Aorta (tissue), 5 donors: Measurements from ENCODE around the gene ZDHHC11. TPM values are rescaled to one million over a fixed set of nuclear protein-coding genes. Genes with fewer than 3 reads are reported as not detected.
A peak's percentile ranks its signal among the peaks of the same experiment; 100 is the strongest.

ENCODE experiments used
- ATAC-seq: fragments of 200-7000 bp; cut with Tn5 transposase; one replicate; pipeline ENCODE4 v1.9.1; 2022; ENCODE audit warnings: moderate library complexity; ENCODE audit not compliant: low FRiP score
- DNase-seq, 2 donors: peaks; one replicate each; pipeline ENCODE4 v3.0.0-alpha.2; 2020
- H3K27ac ChIP-seq, 2 donors: one replicate each; pipeline ENCODE4 v1.5.1; 2013; ENCODE audit warnings: low read length in 2 of 2, mild to moderate bottlenecking in 2 of 2, moderate library complexity in 2 of 2, control low read depth in 1 of 2, inconsistent platforms in 1 of 2, low read depth in 1 of 2
- H3K27me3 ChIP-seq, 2 donors: one replicate each; pipeline ENCODE4 v1.6.1; 2013; ENCODE audit warnings: control low read depth in 1 of 2, low read length in 1 of 2, mild to moderate bottlenecking in 1 of 2, moderate library complexity in 1 of 2; ENCODE audit not compliant: insufficient read depth in 2 of 2, control insufficient read depth in 1 of 2
- H3K36me3 ChIP-seq, 2 donors: one replicate each; pipeline ENCODE4 v1.6.1; 2013; ENCODE audit warnings: control low read depth in 1 of 2, low read length in 1 of 2, mild to moderate bottlenecking in 1 of 2; ENCODE audit not compliant: insufficient read depth in 2 of 2, control insufficient read depth in 1 of 2
- H3K4me1 ChIP-seq, 2 donors: one replicate each; pipeline ENCODE4 v1.6.1; 2013; ENCODE audit warnings: low read length in 2 of 2, control low read depth in 1 of 2, mild to moderate bottlenecking in 1 of 2, moderate library complexity in 1 of 2; ENCODE audit not compliant: insufficient read depth in 2 of 2, control insufficient read depth in 1 of 2
- H3K4me3 ChIP-seq, 2 donors: one replicate each; pipeline ENCODE4 v1.5.1; 2013; ENCODE audit warnings: low read length in 2 of 2, control low read depth in 1 of 2, mild to moderate bottlenecking in 1 of 2
- H3K9me3 ChIP-seq: one replicate; pipeline ENCODE4 v1.6.1; 2013; ENCODE audit warnings: mild to moderate bottlenecking, low read length; ENCODE audit not compliant: control insufficient read depth
- WGBS, 2 donors: extraction: QIAGEN DNeasy Blood & Tissue Kit; methylation state at CpG; one replicate each; pipeline ENCODE4 v1.1.7; 2013; 5-methylcytosine and 5-hydroxymethylcytosine counted together
- intact Hi-C, 2 donors: fragments of 100-400 bp; cut with DNase I; formaldehyde crosslinking; loops; one replicate each; pipeline versions ENCODE4 v1.14.2 to v1.15.0; 2022
- long read RNA-seq, 2 donors: library from polyadenylated mRNA; unstranded; transcript quantifications; one replicate each; pipeline ENCODE4 v2.0.0, GENCODE V29; 2020 to 2021
- polyA plus RNA-seq, 2 donors: library from polyadenylated mRNA; stranded (reverse); fragments of 200-250 nt; gene quantifications; one replicate each; pipeline ENCODE4 v1.2.3, GENCODE V29; 2013
- total RNA-seq, 2 donors: library from RNA; stranded (reverse); fragmentation: NEBNext Ultra II Directional; extraction: Animal tissue kit (Norgen Biotek cat#: 25700); gene quantifications; one replicate each; pipeline ENCODE4 v1.2.1, GENCODE V29; 2021
- donor health status: healthy with polysubstance abuse.
- donor health status: Bipolar disorder and iron deficiency.
- donor health status: DM: no; HTN: no; CAD: no.
- donor health status: DM: no; HTN: no; CAD: no.
- donor health status: DM: yes; HTN: yes; CAD: no.

ZDHHC11 gene, protein sequence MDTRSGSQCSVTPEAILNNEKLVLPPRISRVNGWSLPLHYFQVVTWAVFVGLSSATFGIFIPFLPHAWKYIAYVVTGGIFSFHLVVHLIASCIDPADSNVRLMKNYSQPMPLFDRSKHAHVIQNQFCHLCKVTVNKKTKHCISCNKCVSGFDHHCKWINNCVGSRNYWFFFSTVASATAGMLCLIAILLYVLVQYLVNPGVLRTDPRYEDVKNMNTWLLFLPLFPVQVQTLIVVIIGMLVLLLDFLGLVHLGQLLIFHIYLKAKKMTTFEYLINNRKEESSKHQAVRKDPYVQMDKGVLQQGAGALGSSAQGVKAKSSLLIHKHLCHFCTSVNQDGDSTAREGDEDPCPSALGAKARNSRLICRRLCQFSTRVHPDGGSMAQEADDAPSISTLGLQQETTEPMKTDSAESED
- 10 to 100 TPM in 1 of 2 donors, 1 to 10 TPM in 1; 9.4 to 26.0 TPM for total RNA-seq
- polyA plus RNA-seq = 1 to 10 TPM; 1.5 to 3.1 TPM
- long read RNA-seq, donor 1, partial matches to known transcripts = 0 of 4 reads
- long read RNA-seq, donor 1, other reads (novel, unspliced or antisense) = 0 of 4 reads
- long read RNA-seq, donor 2, partial matches to known transcripts = 0 of 1 reads
- long read RNA-seq, donor 2, other reads (novel, unspliced or antisense) = 1 of 1 reads

GRCh38 chr5:850511-851006 lies at the start of gene ZDHHC11:
TSS of gene ZDHHC11 (minus strand) at chr5:850986. CDS start at chr5:850602, 384 bp downstream.
- WGBS, 2 donors = 55 to 67% methylated on average over 26 to 27 of the region's 27 CpGs
- H3K4me1 ChIP-seq = no peaks in the 10 kb centered on the region

DNA sequence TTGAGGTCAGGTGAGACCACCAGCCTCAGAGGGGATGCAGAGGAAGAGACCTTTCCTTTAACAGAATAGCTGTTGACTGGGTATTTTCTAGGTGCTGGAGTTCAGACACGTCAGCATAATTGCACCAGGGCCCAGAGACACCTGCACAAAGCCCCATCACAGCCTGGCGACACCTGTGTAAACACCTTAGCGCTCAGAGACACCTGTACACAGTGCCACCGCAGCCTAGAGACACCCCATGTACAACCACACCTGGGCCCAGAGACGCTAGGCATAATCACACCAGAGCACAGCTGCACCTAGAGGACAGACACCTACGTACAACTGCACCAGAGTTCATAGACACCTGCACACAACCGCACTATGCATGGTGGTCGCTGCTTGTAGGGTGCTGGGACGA lies 42.9 kb upstream of the ZDHHC11 start:
- DNase-seq (peak in 1 of 2 donors; percentile 41), ATAC-seq (no peak)
- no peaks in the 10 kb centered on the region for H3K27me3 ChIP-seq
- 90 to 91% methylated on average over 9 of the region's 9 CpGs for WGBS, 2 donors
- no peaks in the 10 kb centered on the region for H3K9me3 ChIP-seq
- no peaks in the 10 kb centered on the region for H3K4me1 ChIP-seq
- no peaks in the 10 kb centered on the region for H3K36me3 ChIP-seq
- H3K4me3 ChIP-seq = no peak overlapping the region
- intact Hi-C loops = loop anchor here in 1 of 2 donors (5.0 to 10.0 kb wide), 3 partner anchors 281 to 451 kb away; partner anchors contain the start of genes CEP72, CLPTM1L and EXOC3
- no peak overlapping the region for H3K27ac ChIP-seq

More at GRCh38 chr5:850511-851006, at the start of gene ZDHHC11:
- Histone ChIP-seq H3K36me3 (no peaks in the 10 kb centered on the region), H3K27me3 (no peaks in the 10 kb centered on the region), H3K4me3 (no peak within 1 kb of the TSS), H3K9me3 (no peaks in the 10 kb centered on the region), H3K27ac (no peak within 1 kb of the TSS)
- intact Hi-C loops = no loop called here
- ATAC-seq (peak; percentile 21), DNase-seq (peak; percentile 44 to 83)

DNA sequence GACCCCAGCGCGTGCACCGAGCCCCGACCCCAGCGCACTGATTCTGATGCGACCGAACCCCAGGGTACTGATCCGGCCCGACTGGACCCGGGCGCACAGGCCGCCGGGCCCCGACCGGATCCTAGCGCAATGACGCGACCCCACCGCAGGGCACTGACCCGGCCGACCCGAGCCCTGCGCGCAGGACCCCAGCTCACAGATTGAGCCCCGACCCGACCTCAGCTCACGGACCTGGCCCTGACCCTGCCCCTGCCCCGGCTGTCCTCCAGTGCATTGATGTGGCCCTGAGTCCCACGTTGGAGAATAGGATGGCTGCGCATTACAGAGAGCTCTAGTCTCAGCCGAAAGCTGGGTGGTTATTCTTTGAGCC lies 42.3 kb upstream of the ZDHHC11 start:
- WGBS, 2 donors = 1% methylated on average over 26 to 31 of the region's 31 CpGs
- Histone ChIP-seq H3K36me3 (no peaks in the 10 kb centered on the region), H3K4me1 (no peaks in the 10 kb centered on the region), H3K27me3 (no peaks in the 10 kb centered on the region), H3K9me3 (no peaks in the 10 kb centered on the region), H3K4me3 (peak overlapping the region in 1 of 2 donors; percentile 63), H3K27ac (no peak overlapping the region)
- DNase-seq = no peak
- peak; percentile 39 for ATAC-seq
- intact Hi-C loops = loop anchor here in 1 of 2 donors (5.0 to 10.0 kb wide), 3 partner anchors 281 to 452 kb away; partner anchors contain the start of genes CEP72, CLPTM1L and EXOC3

DNA sequence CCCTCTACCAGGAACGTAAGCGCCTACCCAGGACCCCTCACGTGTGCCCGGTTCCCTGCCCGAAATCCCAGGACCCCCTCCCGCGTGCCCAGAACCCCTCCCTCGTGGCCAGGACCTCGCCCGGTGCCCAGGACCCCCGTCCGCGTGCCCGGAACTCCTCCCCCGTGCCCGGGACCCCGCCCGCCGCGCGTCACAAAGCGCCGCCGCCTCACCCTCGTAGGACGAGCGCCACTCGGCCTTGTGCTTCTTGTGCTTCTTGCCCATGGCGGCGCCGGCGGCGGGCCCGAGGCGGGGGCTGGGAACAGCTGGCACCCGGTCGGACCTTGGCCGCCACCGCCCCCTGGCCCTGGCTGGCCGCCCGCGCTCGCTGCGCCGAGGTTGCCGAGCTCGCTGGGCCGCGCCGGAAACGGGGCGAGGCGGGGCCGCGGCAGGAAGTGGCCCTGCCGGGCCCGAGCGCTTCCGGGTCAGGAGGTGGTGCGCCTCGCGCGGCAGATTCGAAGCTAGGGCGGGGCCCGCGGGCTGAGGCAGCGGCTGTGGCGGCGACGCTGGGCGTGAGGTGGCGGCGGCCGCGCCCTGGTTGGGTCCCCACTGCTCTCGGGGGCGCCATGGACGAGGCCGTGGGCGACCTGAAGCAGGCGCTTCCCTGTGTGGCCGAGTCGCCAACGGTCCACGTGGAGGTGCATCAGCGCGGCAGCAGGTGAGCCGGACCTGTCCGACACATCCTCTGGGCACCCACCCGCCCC lies 41.8 kb upstream of the ZDHHC11 start, which contains the start of the genes BRD9 and TRIP13:
Gene BRD9 (minus strand): TSS at position 408 of the 743 bp plus-strand sequence. CDS start 144 bp downstream, at position 264.
Gene TRIP13 (plus strand): TSS at position 491 of the 743 bp plus-strand sequence. CDS start 115 bp downstream, at position 606.
- WGBS, 2 donors = 0 to 1% methylated on average over 51 to 91 of the region's 91 CpGs
- Histone ChIP-seq H3K4me1 (no peaks in the 10 kb centered on the region), H3K27me3 (no peaks in the 10 kb centered on the region), H3K36me3 (no peaks in the 10 kb centered on the region), H3K27ac (peak within 1 kb of the TSS; percentile 41 to 43), H3K4me3 (peak within 1 kb of the TSS; percentile 55 to 63), H3K9me3 (no peaks in the 10 kb centered on the region)
- ATAC-seq = peak; percentile 94
- intact Hi-C loops = loop anchor here in 1 of 2 donors (5.0 to 10.0 kb wide), 3 partner anchors 280 to 452 kb away; partner anchors contain the start of genes CEP72, CLPTM1L and EXOC3
- DNase-seq = peak; percentile 89 to 95

DNA sequence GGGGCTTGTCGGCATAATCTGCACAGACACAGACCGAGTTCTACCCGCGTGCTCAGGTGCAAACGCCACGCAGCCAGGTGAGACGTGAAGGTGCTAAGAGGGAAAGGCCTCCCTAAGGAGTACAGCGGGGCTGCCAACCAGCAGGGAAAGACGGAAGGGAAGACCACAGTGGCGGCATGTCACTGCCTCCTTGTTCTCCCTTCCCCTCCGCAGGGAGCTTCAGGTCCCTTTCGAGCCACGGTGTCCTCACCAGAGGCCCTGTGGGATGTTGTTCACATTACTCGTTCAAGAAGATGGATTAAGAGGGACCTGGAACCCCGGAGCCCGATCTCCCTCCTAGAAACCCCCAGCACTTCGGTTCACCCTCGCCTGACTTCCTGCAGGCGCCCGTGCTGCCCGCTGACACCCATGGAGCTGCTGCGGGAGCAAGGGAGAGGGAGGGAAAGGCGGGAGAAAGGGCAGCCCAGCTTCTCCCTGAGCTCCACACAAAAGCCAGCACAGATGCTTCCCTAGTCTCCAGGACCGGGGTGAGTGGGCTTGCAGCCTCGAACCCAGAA lies 41.1 kb upstream of the ZDHHC11 start:
- H3K9me3 ChIP-seq = no peaks in the 10 kb centered on the region
- ATAC-seq (peak; percentile 27), DNase-seq (peak in 1 of 2 donors; percentile 75)
- H3K36me3 ChIP-seq = no peaks in the 10 kb centered on the region
- intact Hi-C loops = loop anchor here in 1 of 2 donors (5.0 to 10.0 kb wide), 3 partner anchors 280 to 453 kb away; partner anchors contain the start of genes CEP72, CLPTM1L and EXOC3
- H3K27me3 ChIP-seq = no peaks in the 10 kb centered on the region
- 12 to 13% methylated on average over 24 to 25 of the region's 25 CpGs for WGBS, 2 donors
- H3K4me1 ChIP-seq = no peaks in the 10 kb centered on the region
- H3K27ac ChIP-seq = peak overlapping the region in 1 of 2 donors; percentile 41
- H3K4me3 ChIP-seq = peak overlapping the region; percentile 55 to 63

DNA sequence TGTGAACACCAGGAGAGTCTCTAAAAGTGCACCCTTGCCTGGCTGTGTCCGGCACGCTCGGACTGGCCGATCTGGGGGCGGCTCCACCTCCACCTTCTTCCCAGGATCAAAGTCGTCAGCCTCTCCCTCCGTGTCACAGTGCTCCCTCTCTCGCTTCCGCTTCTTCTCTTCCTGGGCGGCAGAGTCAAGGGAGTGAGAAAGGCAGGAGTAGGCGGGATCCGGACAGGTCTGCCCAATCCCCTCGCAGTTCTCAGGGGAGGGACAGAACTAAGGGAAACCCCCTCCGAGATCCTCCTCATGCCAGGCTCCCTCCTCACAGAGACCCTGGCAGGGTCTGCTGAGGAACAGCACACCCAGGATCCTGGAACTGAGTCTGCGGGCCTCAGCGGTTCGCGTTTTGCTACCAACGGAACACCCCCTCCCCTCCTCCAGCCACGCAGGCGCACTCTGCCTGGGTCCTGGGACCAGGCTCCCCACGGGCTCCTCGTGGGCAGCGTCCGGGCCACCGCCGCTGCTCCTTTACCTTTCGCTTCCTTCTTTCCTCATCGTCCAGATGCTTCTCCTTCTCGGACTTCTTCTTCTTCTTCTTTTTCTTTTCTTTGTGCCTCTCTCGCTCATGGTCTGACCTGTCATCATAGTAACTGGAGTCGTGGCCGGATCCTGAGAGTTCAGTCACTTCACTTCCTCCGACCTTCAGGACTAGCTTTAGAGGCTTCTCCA lies 40.5 kb upstream of the ZDHHC11 start:
- ATAC-seq (no peak), DNase-seq (peak in 1 of 2 donors; percentile 66)
- Histone ChIP-seq H3K4me3 (peak overlapping the region in 1 of 2 donors; percentile 63), H3K4me1 (no peaks in the 10 kb centered on the region), H3K27ac (no peak overlapping the region), H3K36me3 (peaks cover 0 to 3% of the 10 kb centered on the region in 2 donors), H3K27me3 (no peaks in the 10 kb centered on the region), H3K9me3 (no peaks in the 10 kb centered on the region)
- WGBS, 2 donors = 79 to 85% methylated on average over 34 of the region's 34 CpGs
- intact Hi-C loops = loop anchor here in 1 of 2 donors (5.0 to 10.0 kb wide), 3 partner anchors 279 to 454 kb away; partner anchors contain the start of genes CEP72, CLPTM1L and EXOC3

DNA sequence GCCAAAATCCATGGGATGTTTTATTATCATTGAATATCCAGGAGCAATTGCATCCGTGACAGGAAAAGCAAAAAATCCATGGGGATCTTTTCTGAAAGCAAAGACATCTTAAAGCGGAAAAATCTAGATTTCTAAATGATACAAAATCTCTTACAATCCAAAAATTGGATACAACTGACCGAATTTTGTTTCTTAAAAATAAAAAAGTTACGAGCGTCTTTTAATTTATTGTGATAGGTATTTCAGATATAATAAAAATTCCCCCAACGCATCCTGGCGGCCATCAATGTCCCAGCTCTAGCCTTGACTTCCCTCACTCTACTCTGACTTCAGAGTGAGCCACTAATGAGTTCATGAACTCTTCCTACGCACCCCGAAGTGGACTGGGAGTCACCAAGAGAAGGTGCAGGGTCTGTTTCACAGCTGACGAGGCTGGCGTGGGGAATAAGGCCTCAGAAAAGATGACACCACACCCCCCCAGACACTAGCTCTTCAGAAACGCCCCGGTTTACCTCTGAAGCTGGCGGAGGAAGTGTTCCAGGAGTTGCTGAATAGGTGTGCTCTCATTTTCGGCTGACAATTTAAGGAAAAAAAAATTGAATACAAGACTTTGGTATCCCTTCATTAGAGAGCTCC lies 38.4 kb upstream of the ZDHHC11 start:
- H3K9me3 ChIP-seq = no peaks in the 10 kb centered on the region
- WGBS, 2 donors = 85 to 95% methylated on average over 15 of the region's 15 CpGs
- no peak overlapping the region for H3K27ac ChIP-seq
- ATAC-seq = no peak
- intact Hi-C loops = no loop called here
- no peaks in the 10 kb centered on the region for H3K27me3 ChIP-seq
- H3K4me3 ChIP-seq = no peak overlapping the region
- DNase-seq = no peak
- peaks cover 0 to 9% of the 10 kb centered on the region in 2 donors for H3K36me3 ChIP-seq
- H3K4me1 ChIP-seq = no peaks in the 10 kb centered on the region
